Measurements from ENCODE around the gene SLC7A4. TPM values are rescaled to one million over a fixed set of nuclear protein-coding genes. Genes with fewer than 3 reads are reported as not detected.

The SLC7A4 gene
- total and polyA plus RNA-seq, 2 of the 8 experiments (the other 6 are each of a cell fraction or from before 2014, with no cell fraction given) = 0.92 TPM; not detected in 1

GRCh38 chr22:20996031-20996410, 36.3 kb downstream of the SLC7A4 start (continued):
- TF ChIP-seq USF2 (IDR thresholded peaks at IDR 0.05; ENCODE audit: low read length) = no peak
- TF ChIP-seq CHD1 (IDR thresholded peaks at IDR 0.05; ENCODE audit: low read depth, low read length) = no peak
- no peak for TF ChIP-seq SAP30 (IDR thresholded peaks at IDR 0.05; ENCODE audit: insufficient read depth, insufficient replicate concordance, low read length)
- TF ChIP-seq SIN3A (conservative IDR thresholded peaks at IDR 0.05 in 1 of 2, IDR thresholded peaks at IDR 0.05 in 1 of 2; ENCODE audit: low read depth in 1 of 2, low read length in 2 of 2) = no peak
- TF ChIP-seq TAF1 (IDR thresholded peaks at IDR 0.05; ENCODE audit: low read depth, low read length) = no peak

Data from H1 (cell line).